HG03196 (cell line): ENCODE measurements around the gene ABCC11.
"Not testable (repeated sequence)": the region's sequence is repeated elsewhere in the genome, so short reads cannot be mapped to it uniquely, and the experiment has no call there.

Source experiments
- ATAC-seq: cut with Tn5 transposase; IDR thresholded peaks from one replicate; pipeline ENCODE4 v1.9.1; 2021; ENCODE audit not compliant: unreplicated experiment

ABCC11 gene

DNA sequence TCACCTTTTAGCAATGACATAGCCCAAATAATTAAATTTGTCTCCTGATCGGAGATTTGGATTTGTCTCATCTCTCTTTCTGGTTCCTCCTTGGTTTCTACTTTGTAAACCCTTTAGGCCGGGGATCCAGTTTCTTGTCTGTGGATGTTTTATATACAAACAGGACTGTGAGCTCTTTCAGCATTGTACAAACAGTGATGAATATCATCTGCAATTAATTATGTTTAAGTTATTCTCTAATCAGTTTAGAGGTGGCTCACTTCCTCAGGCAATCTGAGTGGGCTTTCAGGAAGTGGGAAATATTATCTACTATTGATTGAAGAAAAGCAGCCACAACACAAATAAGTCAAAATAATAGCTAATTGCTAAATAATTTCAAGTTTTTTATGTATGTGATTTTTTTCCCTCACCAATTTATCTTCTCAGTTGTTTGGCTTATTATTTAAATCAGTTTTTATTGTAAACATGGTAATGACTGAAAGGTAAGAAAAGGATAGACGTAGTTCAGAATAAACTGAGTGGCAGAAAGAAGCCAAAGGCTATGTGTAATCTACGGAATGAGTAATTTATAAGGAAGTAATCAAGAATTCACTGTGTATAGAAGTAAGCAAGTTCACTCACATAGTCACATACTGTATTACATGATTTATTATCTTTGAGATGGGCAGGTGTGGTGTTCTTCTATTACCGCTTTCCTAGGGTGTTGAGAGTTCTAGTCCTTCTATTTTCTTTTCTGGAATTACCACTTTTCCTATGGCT is 3.4 kb upstream of the ABCC11 start:
- no peak for ATAC-seq

- ATAC-seq = no peak
Measured at GRCh38 chr16:48246066-48246465, 1.3 kb downstream of the ABCC11 start.

DNA sequence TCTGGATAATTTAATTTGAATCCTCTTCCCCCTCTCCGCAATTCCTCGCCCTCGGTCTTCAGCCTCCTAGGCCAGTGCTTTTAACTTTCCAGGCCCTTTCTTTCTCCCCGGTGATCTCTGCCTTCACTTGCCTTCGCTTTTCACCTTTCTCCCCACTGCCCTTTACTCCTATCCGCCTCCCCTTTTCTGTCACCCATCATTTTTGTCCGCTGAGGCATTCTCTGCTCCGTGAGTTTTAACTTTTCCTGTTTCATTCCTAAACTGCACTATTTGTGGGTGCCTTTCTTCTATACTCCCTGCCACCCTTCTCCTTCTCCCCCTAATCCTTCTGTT is 2.5 kb downstream of the ABCC11 start:
- ATAC-seq = no peak

GRCh38 chr16:48244080-48244862 is 3.1 kb downstream of the ABCC11 start, which contains the start of gene LONP2:
Gene LONP2 (plus strand): TSS chr16:48244300. CDS start chr16:48244389, 89 bp downstream.
- ATAC-seq = peak; percentile 97

DNA sequence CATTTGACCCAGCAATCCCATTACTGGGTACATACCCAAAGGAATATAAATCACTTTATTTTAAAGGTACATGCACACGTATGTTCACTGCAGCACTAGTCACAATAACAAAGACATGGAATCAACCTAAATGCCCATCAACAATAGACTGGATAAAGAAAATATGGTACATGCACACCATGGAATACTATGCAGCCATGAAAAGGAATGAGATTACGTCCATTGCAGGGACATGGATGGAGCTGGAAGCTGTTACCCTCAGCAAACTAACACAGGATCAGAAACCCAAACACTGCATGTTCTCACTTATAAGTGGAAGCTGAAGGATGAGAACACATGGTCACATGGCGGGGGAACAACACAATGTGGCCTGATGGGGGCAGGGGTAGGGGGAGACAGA is 7.2 kb downstream of the ABCC11 start:
- not testable (repeated sequence) for ATAC-seq

DNA sequence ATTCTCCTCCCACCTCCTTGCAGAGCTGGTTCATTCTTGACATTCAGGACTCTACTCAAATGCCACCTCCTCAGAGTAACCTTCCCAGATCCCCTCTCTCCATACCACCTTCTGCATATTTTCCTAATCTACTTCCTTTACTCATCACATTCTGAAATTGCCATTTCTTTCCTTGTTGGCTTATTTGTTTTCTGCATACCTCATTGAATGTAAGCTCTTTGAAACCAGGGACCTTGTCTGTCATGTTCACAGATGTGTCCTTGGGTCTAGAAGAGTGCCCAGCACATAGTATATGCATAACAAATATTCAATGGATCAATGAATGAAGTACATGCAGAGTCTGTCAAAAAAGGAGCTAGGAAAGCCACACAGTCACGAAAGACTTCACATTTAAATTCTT is 11.1 kb downstream of the ABCC11 start:
- ATAC-seq = no peak

DNA sequence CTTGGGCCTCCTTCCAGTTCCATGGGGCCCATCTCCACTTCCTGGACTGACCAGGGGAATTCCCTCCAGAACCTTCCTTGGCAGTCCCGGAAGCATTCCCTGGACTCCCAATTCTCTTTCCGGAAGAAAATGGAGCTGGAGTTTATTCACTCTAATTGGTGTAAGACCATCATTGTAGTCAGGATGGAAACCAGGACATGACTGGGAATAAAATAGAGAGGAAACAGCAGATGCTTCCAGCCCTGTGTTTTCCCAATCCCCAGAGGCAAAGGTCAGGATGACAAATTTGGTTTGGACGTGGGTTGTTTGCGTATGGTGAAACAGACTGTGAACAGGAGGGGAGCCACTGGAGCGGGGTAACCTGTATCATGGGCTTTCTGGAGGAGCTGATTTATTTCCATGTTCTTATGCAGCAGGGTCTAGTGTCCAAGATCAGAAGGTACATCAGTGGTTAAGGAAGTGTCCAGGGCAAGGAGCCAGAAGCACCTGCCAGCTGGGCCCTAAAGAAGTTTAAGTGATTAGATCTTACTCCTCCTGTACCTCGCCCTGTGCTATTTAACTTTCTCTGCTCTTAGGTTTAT is 11.7 kb downstream of the ABCC11 start:
- no peak for ATAC-seq

GRCh38 chr16:48235058-48235555 is 12.2 kb downstream of the ABCC11 start:
- ATAC-seq = no peak

- ATAC-seq = no peak
Measured at GRCh38 chr16:48234630-48235029, 12.7 kb downstream of the ABCC11 start.

DNA sequence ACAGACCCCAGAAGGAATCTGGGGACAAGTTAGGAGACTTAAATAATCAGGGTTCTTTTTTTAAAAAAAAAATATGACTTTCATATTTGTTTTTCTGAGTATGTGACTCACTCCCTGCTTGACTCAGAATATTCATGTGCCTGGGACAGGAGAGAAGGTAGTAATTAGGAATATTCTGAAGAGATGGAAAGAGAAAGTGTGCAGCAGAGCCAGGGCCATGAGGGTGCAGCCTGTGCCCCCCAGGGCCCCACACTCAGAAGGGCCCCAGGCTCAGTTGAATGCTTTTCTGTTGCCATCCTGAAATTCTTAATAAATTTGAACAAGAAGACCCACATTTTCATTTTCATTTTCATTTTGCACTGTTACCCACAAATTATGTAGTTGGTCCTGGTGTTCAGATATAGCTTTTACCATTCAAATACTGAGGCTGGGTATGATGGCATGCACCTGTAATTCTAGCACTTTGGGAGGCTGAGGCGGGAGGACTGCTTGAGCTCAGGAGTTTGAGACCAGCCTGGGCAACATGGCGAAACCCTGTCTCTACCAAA is 14.8 kb downstream of the ABCC11 start:
- no peak for ATAC-seq

DNA sequence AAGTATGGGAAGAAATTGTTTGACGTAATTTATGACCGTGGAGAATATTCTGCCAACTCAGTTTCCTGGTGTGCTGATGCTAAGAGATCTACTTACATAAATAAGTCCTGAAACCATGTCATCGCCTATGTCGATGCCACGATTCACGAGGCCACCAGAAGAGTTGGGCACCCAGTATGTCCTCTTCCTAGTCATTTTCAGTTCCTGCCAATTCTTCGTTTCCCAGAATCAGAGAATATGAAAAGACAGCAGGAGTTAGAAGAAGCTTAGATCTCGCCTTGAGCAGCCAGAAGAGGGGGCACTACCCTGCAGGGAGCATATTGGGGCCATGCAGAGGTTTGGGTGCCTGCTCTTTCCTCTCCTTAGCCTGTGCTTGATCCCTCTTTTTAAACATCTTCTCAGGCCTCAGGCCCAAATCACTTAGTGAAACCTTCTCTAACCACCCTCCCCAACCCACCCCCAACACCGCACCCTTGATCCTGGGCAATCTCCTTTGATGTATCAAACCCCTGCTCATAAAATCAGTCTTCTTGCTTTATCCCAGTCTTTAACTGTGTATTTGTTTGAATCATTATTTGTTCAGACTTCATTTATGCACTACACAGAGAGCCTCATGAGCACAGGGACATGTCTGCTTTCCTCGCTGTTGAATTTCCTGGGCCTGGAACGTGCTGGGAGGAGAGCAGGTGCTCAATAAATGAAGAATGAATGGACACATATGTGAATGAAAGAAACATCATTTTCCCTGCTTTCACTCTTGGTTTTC is 15.4 kb downstream of the ABCC11 start:
- no peak for ATAC-seq

GRCh38 chr16:48225456-48225855 is 21.9 kb downstream of the ABCC11 start:
- no peak for ATAC-seq

- ATAC-seq = no peak
Measured at GRCh38 chr16:48223490-48223889, 23.8 kb downstream of the ABCC11 start.

DNA sequence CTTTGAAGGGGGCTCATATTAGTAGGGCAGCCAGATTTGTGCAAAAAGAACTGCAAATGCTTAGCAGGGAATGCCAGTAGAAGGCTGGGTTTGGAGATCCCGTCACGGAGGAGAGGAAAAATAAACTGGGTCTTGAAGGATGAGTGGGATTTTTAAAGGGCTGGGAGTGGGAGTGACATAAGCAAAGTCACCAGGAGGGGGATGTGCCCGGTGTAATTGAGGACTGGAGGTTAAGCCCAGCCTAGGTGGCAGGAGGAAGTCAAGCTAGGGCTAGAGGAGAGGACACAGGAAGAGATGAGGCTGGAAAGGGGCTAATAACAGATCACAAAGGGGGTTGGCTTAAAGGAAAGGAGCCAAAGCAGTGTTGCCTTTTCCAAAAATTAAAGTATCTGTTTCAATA is 26.4 kb downstream of the ABCC11 start:
- ATAC-seq = no peak

DNA sequence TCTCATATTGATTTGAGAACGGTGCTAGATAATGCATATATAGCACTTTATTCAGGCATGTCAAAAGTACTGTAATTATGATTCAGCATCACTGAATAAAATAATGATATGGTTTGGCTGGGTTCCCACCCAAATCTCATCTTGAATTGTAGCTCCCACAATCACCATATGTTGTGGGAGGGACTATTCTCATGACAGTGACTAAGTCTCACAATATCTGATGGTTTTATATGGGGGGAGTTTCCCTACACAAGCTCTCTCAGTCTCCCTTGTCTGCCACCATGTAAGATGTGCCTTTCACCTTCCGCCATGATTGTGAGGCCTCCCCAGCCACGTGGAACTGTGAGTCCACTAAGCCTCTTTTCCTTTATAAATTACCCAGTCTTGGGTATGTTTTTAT is 28.9 kb downstream of the ABCC11 start:
- no peak for ATAC-seq

GRCh38 chr16:48217708-48218107 is 29.6 kb downstream of the ABCC11 start:
- ATAC-seq = no peak

GRCh38 chr16:48215738-48216137 is 31.6 kb downstream of the ABCC11 start:
- no peak for ATAC-seq

DNA sequence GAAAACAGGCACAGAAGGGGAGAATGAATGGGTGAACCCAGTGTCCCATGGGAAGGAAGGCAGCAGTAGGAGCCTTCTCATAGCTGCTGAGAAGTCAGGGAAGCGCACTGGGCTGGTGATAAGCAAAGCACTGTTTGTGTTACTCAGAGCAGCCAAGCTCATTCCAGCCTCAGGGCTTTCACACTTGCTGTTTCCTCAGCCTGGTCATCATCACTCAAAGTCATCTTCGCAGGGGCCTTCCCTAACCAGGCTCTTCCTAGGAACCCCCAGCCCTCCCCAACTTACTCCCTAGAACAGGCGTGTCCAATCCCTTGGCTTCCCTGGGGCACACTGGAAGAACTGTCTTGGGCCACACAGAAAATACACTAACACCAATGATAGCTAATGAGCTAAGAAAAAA is 35.3 kb downstream of the ABCC11 start:
- ATAC-seq = no peak

GRCh38 chr16:48210747-48211146 is 36.6 kb downstream of the ABCC11 start:
- no peak for ATAC-seq

- no peak for ATAC-seq
Measured at GRCh38 chr16:48206594-48207242, 40.6 kb downstream of the ABCC11 start.

- ATAC-seq = no peak
Measured at GRCh38 chr16:48204825-48205151, 42.6 kb downstream of the ABCC11 start.
